Stimulated activated CD4-positive, alpha-beta T cell treated with anti-CD3 and anti-CD28 coated beads, Interleukin-12 subunit alpha, Interleukin-12 subunit beta, amount 100 ng/mL, for 48 hours (primary cell): ENCODE results near the gene SUN2.

ENCODE experiments used
- DNase-seq, 3 donors: peaks; one replicate each; pipeline ENCODE4 v3.0.0-alpha.2; 2020; ENCODE audit warnings: low read depth in 2 of 3, low spot score in 1 of 3

The SUN2 gene

DNA sequence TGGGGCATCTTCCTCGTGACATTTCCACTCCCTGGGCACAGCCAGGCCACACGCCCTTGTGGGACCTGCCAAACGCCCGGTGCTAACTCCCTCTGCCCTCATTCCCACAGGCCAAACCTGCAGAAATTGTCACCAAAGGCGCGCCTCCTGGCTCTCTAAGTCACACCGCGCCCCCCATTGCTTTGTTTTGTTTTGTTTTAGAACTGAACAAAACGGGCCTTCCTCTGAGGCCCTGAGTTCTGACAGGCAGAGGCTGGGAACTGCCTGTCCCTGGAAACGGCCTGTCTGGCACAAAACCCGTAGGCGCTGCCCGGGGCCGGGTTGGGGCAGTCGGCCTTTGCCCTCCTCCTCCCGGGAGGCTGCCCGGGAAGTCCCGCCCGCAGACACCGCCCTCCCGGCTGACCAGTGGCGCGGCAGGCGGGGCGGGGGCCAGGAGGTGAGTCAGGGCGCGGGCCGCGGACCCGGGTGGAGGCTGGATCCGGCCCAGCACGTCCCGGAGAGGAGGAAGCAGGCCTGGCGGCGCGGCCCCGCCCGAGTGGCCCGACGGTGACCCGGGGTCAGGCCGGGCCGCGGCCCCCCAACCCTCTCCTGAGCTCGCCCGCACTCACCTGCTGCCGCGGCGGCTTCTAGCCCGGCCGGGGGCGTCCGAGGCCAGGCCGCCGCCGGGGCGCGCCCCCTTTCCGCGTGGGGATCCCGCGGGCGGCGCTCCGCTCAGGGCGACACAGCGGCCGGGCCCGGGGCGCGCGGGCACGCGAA is 465 bp downstream of the SUN2 start:
- peak in 1 of 3 donors; percentile 34 for DNase-seq

DNA sequence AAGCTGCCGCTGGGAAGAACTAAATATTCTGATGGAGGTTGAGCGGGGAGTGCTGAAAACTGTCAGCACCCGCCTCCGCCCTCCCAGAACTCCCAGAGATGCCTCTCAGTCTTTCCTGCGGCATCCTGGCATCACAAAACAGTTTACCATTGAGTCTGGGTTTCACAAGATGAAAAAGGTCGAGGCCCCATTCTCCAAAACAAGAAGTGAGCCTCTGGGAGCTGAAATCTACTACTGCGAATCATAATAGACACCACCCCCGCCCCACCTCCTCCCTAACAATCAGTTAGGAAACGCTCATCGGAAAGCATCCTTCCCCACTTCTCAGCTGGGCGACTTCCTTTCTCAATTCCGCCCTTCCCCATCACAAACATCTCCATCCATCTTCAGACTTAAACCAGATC is 1.0 kb downstream of the SUN2 start:
- peak in 1 of 3 donors; percentile 41 for DNase-seq

DNA sequence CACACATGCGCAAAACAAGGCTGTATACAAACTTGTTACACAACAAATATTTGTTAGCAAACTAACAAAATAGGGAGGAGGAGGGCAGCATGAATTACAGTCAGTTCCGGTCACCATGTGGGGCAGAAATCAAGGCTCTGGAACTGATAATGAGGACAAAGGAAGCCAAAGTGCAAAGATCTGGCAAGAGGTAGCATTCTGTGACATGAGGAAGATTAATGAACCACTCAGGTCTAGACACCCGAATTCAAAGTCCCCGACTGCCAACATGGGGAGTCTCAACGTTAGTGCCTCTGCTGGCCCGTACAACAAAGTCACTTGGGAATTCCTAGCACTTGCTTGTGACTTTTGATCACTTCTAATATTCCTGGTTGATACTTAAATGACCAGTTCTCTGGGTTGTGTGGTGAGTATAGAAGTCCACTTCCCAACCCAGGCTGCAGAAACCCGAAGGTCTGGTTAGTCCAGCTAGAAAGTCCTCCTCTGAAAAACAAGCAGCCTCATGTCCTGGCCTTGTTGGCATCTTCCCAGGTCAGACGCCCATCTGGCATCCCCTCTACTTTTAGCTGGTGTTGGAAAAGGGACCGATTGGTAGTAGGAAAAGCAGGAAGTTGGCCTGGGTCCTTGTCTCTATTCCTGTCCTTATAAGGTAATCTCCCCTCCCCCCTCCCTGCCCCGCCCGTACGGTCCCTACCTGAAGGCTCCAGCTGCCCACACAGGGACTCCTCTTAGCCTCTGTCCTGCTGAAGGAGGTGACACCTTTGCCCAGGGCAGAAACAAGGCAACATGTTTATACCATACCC is 1.6 kb downstream of the SUN2 start:
- DNase-seq = no peak

DNA sequence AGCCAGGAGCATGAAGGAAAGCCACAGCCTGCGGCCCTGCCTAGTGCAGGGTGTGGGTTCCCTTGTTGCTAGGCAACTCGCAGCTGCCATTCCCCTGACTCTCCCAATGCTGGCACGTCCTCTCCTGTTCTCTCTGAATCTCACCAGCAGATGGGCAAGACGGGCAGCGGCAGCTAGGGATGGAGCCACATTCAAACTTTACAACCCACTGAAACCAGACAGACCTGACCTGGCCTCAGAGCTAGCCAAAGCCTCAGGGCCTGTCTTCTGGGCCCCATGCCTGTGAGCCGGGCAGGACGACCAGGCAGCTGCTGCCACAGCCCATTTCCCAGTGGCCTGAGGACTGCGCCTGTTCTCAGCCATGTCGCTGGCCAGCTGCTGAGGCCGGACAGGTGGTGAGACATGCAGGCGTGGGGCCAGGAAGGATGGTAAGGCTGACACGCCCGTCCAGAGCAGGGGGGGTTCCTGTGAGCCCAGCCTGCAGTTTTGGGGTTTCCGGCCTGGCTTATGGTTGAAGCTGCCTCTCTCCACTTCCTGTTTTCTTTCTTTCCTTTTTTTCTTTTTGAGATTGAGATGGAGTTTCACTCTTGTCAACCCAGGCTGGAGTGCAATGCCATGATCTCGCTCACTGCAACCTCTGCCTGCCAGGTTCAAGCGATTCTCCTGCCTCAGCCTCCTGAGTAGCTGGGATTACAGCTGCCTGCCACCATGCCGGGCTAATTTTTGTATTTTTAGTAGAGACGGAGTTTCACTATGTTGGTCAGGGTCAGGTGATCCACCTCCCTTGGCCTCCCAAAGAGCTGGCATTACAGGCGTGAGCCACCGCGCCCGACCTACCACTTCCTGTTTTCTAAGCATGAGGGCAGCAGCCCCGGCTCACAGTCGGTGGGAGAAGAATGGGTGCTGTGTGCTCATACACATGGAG is 4.1 kb downstream of the SUN2 start:
- peak; percentile 49 to 56 (median 50) for DNase-seq

DNA sequence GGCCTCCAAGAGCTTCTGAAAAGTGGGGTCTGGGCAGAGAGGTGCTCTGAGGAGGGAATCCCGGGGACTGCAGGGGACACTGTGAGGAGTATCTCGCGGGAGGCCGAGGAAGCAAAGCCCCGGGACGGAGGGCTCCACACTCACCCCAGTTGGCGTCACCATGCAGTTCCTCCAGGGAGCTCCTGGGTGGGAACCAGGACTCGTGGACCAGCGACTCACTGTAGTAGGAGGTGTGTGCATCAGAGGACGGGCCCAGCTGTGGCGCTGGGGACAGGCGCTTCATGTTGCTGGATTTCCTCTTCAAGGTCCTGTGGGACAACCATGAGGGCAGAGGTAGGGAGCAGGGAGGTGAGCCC is 4.8 kb downstream of the SUN2 start:
- DNase-seq = no peak

DNA sequence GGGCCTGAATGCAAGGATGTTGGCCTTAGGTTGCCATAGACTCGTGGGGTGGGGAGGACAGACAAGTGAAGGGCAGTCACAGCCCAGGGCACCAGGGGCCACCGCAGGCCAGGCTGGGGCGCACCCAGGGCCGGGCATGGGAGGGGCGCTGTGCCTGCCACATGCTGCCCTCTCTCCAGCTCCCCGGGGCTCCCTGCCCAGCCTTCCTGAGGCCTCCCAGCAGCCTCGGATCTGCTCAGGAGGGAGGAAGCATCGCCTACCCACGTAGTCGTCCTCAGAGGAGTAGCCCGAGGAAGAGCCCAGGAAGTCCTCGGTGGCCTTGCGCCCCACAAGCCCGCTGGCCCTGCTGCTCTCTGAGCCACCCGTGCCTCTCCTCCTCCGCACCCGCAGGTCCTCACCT is 5.2 kb downstream of the SUN2 start:
- no peak for DNase-seq

DNA sequence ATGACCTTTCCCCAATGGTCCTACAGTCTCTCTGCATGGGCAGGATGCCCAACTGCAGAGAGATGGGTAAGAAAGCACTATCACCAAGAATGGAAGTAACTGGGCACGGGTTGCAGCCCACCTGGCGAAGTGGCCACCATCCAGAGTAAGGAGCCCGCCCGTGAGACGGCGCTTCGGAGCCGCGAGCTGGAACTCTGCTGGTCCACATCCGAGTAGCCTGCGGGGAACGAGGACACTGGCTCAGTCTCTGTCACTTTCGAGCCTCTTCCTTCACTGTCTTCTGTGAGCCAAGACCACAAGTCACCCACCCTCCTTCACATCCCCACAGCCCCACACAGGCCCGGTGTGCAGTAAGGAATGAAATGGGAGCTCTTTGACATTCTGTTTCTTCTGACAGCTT is 5.7 kb downstream of the SUN2 start:
- DNase-seq = no peak

DNA sequence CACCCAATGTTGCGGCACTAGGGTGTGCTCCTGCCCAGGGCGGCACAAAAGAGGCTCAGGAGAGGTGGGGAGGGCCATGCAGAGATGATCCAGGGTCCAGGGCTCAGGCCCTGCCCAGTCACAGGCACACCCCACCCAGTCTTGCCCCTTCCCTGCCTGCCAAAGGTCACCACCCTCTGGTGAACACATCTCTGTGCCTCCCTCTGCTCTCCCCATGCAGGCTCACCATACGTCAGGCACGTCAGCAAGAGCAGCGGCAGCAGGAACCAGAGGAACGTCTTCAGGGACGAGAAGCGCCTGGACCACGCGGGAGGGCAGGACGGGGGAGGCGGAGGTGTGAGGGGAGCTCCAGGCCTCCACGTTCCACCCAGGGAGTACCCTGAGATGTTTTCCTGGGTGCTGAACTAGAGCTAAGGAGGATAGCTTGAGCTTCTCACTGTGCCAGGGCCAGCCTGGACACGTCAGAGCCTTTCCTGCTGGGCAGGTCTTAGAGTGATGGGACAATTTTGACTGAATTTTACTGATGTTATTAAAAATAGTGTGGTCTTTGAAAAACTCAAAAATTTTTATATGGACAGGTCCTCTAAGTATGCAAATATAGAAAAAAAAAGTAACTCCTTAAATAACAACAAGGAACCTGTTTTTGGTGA is 7.2 kb downstream of the SUN2 start:
- DNase-seq = no peak

DNA sequence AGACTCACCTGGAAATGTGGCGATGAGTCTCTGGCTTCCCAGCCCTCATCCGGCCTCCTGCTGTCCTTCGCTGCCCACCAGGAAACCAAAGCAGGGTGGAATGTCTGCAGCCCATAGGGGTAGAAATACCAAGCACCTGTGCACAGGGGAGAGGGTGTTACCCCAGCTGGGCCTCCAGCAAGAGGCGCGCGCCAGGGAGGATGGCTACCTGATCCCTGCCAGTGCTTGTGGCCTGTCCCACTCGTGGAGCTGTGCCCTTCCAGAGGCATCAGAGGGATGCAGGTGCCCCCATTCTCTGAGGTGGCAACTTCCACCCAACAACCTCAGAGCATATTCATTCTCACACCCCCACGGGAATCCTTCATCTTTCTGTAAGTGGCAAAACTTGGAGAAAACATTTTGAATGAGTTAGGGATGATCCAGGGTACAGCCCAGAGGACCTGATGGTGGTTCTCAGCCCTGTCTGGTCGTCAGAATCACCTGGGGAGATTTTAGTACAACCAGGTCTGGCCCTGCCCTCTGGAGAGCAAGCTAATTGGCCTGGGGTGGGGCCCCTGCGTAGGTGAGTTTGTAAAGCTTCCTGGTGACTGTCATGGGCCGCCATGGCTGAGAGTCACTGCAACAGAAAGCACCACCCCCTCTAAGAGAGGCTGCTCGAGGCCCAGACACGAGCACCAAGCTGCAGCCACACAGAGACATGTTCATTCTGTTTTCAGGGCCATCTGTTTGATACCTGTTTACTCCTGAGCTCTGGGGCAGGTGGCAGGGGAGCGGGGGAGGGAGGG is 9.9 kb downstream of the SUN2 start:
- DNase-seq = no peak

DNA sequence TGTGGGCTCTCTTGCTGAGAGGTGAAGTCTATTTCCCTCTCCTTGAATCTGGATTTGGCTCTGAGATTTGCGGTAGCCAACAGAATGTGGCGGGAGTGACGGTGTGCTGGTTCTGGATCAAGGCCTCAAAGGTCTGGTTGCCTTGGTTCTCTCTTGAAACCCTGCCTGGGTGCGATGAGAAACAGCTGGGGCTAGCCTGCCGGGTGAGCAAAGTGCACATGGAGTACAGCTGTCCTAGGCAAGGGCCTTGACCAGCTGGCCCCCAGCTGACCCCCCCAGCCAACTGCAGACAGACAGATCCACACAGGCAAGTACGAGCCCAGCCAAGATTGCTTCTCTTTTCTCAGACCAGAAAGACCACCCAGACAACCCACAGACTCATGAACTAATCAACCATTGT is 10.8 kb downstream of the SUN2 start:
- DNase-seq = no peak

DNA sequence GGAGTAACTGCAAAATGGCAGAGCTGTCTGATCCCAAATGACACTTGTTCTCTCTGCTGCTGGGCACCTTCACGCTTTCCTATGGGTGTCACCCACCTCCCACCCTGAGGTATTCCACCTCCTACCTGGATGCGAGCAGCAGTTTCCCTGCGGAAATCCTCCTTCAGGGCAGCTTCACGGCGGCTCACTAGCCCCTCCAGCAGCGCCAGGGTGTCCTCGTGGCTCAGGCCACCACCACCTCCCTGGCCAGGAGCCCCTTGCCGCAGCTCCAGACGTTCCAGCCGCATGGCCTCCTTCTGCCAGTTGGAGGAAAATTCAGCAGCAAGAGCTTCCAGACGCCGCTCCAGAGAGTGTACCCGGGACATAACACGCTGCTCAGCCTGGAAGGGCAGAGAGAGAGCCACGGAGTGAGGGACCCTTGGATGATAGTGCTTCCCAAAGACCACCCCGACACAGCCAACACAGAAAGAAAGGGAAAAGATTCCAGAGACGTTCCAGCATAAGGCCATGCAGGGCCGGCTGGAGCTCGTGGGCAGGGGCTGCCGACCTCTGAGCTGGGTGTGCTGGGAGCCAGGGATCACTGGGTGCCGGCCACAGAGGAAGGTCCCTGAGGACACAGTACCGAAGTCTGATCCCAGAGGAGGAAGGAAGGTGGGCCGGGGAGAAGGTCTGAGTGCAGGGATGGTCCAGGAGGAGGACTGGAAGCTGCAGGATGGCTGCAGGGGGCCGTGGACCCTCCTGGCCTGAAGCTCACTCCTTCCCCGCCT is 13.4 kb downstream of the SUN2 start:
- no peak for DNase-seq

DNA sequence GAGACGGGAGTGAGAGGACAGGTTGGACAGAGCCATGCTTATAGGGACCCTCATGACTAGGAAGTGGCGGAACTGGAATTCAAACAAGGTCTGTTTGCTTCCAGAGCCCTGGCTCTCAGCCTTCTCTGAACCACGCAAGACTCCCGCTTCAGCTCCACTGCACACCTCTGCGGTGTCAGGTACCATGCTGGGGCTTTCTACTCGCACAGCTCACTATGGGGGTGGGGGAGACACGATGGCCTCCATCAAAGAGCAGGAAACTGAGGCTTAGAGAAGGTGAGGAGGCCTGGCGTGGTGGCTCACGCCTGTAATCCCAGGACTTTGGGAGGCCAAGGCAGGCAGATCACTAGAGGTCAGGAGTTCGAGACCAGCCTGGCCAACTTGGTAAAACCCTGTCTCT is 14.2 kb downstream of the SUN2 start:
- DNase-seq = no peak

DNA sequence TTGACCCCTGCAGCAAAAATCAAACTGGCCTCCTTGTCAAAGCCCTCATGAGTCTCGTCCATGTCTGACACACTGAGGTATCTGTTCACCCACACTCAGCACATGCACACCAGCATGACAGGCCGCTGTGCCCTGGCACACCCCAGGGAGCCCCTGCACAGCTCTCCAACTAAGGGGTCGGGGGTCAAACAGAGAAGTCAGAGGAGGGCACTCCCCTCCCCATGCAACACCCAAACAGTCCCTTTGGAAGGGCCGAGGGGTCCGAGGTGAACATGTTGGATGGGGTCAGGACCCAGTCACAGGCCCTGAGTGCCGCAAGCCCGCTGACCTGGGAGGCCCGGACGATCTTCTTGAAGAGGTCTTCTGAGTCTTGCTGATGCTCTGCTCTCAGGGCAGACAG is 14.6 kb downstream of the SUN2 start:
- DNase-seq = no peak

DNA sequence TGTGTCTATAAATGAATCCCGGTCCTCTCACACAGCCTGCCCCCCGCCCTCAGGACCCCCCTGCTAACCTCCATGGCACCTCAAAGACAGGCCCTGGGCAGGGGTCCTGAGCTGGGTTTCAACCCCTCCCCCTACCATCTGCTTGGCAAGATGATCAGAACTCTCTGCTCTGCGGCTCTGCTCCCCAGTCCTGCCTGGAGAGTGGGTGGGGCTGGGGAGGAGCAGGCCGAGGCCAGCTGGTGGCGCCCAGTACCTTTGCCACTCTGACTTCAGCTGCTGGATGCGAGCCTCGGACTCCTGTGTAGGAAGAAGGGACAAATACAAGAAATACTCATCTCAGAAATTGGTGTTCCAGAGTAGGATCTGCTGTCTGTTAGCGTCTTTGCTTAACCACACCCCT is 15.0 kb downstream of the SUN2 start:
- DNase-seq = no peak

DNA sequence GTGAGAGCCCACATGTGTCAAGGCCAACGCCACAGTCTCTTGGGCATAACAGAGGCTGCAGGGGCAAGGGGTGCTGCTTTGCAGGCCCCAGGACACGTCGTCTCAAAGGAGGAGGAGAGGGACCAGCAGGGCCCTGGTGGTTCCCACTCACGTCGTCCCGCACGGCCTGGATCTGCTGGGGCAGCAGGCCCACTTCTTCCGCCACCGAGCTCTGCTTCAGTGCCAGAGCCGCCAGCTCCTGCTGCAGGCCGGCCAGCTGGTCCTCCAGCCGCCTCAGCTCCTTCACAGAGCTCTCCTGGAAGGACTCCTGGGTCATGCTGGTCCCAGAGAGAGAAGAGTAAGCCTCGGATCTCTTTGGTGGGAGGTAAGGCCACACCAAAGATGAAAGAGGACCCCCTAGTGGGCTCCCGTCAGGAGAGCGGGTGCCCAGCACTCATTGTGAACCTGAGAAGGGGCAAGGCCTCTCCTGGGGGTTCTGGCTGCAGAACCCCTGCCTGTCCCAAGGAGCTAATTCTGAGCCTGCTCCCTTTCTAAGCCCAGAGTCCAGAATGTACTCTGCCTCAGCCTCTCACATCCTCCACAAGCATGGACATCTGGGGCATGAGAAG is 15.6 kb downstream of the SUN2 start:
- no peak for DNase-seq

DNA sequence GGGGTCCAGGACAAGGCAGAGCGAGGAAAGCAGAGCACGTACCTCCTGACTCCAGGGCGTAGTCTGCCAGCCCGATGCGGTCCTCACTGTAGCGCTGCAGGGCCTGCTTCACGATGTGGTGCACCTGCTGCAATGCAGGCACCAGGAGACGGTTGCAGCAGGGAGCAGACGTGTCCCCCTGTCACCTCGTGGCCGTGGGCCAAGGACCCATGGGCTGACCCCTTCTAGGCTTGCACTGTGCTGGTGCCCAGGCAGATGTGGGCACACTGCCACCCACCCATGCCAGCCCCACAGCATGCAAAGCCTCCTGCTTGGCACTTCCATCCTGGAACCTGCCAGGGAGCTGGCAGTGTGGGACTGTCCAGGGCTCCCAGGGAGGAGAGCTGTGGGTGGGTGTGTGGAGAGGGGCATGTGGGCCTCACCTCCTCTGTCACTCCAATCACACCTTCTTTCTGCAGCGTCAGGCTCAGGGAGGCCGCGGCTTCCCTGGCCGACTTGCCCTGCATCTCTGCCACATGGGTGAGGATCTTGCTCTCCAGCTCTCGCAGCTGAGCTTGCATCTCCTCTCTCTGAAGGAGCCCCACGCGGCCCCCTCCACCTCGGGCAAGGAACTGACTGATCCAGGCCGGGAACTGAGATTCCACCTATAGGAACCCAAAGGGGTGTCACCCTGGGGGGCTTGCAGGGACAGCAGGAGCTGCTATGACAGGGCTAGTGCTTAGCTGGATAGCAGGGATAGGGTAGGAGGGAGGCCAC is 16.3 kb downstream of the SUN2 start:
- no peak for DNase-seq

DNA sequence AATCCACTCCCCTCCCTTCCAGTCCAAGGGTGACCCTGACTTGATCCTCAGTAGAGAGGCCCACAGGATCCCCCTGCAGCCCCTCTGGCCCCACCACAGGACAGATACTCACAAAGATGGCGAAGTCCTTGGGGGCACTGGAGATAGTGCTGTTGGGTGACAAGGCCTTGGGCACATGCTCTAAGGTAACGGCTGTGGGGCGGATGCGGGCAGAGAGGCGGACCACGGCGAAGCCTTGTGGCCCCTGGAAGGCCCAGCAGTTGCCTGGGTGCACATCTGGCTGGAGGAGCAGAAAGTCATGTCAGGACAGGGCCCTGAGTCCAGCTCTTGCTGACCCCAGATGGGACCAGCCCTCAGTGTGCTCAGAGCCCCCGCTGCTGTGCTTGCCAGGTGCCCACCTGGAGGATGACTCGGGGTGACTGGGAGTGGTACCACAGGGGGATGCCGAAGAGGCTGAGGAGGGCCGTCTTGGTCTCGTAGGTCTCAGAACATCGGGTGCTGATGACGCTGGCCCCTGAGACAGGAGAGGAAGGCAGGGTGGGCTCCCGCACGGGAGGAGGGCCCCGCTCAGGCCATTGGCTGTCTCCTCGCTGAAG is 17.2 kb downstream of the SUN2 start:
- no peak for DNase-seq
